GM12872 (cell line): ENCODE results near the gene ADRA1B.

Source experiments
- CTCF ChIP-seq: IDR thresholded peaks from 3 replicates; pipeline ENCODE4 v1.5.1; 2011; ENCODE audit warnings: low read depth, mild to moderate bottlenecking, low read length, moderate library complexity; ENCODE audit not compliant: insufficient read depth

ADRA1B gene

GRCh38 chr5:159902444-159903121, 13.7 kb upstream of the ADRA1B start:
- TF ChIP-seq CTCF = no peak

DNA sequence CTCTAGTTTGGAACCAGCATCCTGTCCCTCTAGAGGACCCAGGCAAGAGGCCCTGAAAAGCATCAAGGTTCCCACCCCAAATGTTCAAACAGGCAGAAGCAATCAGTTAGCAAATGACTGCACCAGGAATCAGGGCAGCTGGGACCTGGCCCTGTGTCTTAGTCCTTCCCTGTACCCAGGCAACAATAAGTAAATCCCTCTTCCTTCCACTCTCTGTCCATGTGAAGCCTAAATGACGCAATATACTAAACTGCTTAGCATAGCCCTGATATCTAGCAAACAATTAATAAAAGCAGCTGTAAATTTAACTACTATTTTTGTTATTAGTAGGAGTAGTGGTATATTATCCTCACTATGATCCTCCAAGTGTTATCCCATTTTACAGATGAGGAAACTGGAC, 13.2 kb upstream of the ADRA1B start:
- TF ChIP-seq CTCF = no peak

GRCh38 chr5:159904874-159905273, 11.4 kb upstream of the ADRA1B start:
- TF ChIP-seq CTCF = no peak

- no peak for TF ChIP-seq CTCF
These were observed 10.8 kb upstream of the ADRA1B start for GRCh38 chr5:159905496-159905895.

GRCh38 chr5:159906463-159906862, 9.8 kb upstream of the ADRA1B start:
- TF ChIP-seq CTCF = no peak

DNA sequence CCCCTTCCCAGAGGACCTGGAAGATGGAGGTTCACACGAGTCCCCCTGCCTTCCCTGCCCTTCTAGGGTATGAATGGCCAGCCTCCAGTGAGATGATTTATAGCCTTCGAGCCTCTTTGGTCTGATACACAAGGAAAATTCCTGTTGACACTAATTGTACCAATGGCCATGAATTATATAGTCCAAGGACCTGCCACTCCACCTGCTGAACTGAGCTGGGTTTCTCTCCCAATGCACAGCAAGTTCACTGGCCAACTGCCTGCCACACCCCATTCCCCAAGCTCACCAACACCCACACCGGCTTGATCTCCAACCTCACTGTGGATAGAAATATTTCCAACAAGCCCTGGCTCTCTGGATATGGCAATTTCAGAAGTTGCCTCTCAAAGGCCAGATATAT, 9.3 kb upstream of the ADRA1B start:
- no peak for TF ChIP-seq CTCF

GRCh38 chr5:159907689-159908590, 8.3 kb upstream of the ADRA1B start:
- no peak for TF ChIP-seq CTCF
